ENCODE measurements around the gene EYA3. TPM values are rescaled to one million over a fixed set of nuclear protein-coding genes. Genes with fewer than 3 reads are reported as not detected.

The EYA3 gene
- total and polyA plus RNA-seq, 8 donors = 22.9 to 33.0 (median 29.1) TPM

DNA sequence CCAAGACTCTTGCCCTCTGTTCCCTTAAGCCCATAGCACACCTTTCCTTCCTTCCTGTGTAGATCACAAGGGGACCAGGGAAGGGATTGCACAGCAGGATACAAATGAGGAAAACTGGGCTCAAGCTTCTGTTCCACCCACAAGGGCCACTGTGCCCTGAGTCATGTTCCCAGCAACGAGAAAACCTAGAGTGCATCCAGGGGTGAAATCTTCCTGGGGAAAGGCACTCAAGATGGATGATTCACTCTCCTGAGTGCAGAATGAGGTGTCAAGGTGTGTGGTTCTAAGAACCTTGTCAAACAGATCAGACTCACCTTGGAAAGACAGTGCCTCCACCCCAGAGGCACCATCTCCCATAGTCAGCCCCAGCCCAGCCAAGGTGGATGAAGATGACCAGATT, 40.7 kb upstream of the EYA3 start:
- DNase-seq (no peak), ATAC-seq (peak; percentile 73)
- Histone ChIP-seq H3K9me3 (no peaks in the 10 kb centered on the region), H3K4me1 (peaks cover 0 to 52% of the 10 kb centered on the region in 2 donors), H3K4me3 (no peak overlapping the region), H3K36me3 (no peaks in the 10 kb centered on the region), H3K27ac (peak overlapping the region in 1 of 2 donors; percentile 93), H3K27me3 (no peaks in the 10 kb centered on the region)
- TF ChIP-seq, protein P1, sequence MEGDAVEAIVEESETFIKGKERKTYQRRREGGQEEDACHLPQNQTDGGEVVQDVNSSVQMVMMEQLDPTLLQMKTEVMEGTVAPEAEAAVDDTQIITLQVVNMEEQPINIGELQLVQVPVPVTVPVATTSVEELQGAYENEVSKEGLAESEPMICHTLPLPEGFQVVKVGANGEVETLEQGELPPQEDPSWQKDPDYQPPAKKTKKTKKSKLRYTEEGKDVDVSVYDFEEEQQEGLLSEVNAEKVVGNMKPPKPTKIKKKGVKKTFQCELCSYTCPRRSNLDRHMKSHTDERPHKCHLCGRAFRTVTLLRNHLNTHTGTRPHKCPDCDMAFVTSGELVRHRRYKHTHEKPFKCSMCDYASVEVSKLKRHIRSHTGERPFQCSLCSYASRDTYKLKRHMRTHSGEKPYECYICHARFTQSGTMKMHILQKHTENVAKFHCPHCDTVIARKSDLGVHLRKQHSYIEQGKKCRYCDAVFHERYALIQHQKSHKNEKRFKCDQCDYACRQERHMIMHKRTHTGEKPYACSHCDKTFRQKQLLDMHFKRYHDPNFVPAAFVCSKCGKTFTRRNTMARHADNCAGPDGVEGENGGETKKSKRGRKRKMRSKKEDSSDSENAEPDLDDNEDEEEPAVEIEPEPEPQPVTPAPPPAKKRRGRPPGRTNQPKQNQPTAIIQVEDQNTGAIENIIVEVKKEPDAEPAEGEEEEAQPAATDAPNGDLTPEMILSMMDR (IDR thresholded peaks at IDR 0.05) = no peak
- intact Hi-C loops (cut with DNase I) = no loop called here

- ATAC-seq (no peak), DNase-seq (no peak)
- peaks cover 7 to 58% of the 10 kb centered on the region in 2 donors for H3K4me1 ChIP-seq
- peak overlapping the region; percentile 53 to 93 for H3K27ac ChIP-seq
- H3K27me3 ChIP-seq = no peaks in the 10 kb centered on the region
- TF ChIP-seq, protein P1 (IDR thresholded peaks at IDR 0.05) = no peak
- H3K4me3 ChIP-seq = no peak overlapping the region
- intact Hi-C loops (cut with DNase I) = no loop called here
- no peaks in the 10 kb centered on the region for H3K36me3 ChIP-seq
- no peaks in the 10 kb centered on the region for H3K9me3 ChIP-seq
These were observed 39.3 kb upstream of the EYA3 start for GRCh38 chr1:28127617-28128257.

- ATAC-seq (no peak), DNase-seq (no peak)
- Histone ChIP-seq H3K9me3 (no peaks in the 10 kb centered on the region), H3K4me3 (peak overlapping the region in 1 of 2 donors; percentile 18), H3K27ac (peak overlapping the region; percentile 53 to 93), H3K4me1 (peaks cover 7 to 51% of the 10 kb centered on the region in 2 donors), H3K27me3 (no peaks in the 10 kb centered on the region), H3K36me3 (no peaks in the 10 kb centered on the region)
- intact Hi-C loops (cut with DNase I) = no loop called here
- TF ChIP-seq, protein P1 (IDR thresholded peaks at IDR 0.05) = no peak
These were observed 38.5 kb upstream of the EYA3 start for GRCh38 chr1:28126783-28127490.

DNA sequence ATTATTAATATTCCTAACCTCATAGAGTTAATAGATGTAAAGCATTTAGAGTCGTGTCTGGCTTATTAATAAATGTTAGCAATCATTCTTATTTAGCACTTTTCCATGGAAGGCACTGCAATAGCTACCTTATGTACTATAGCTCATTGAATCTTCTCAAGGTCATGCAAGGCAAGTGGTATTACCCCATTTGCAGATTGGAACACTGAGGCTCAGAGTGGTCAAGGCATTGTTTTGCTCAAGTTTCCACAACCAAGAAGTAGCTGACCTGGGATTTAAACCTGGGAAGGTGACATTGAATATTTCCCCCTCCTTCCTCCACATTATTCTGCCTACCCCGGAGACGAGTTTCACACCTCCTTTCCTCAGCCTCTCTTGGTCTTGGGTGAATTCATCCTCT, 37.8 kb upstream of the EYA3 start:
- H3K4me1 ChIP-seq = peaks cover 7 to 51% of the 10 kb centered on the region in 2 donors
- no peaks in the 10 kb centered on the region for H3K9me3 ChIP-seq
- DNase-seq (no peak), ATAC-seq (no peak)
- intact Hi-C loops (cut with DNase I) = no loop called here
- H3K36me3 ChIP-seq = no peaks in the 10 kb centered on the region
- TF ChIP-seq, protein P1 (IDR thresholded peaks at IDR 0.05) = no peak
- H3K27me3 ChIP-seq = no peaks in the 10 kb centered on the region
- H3K27ac ChIP-seq = peak overlapping the region; percentile 53 to 93
- H3K4me3 ChIP-seq = peak overlapping the region in 1 of 2 donors; percentile 18

DNA sequence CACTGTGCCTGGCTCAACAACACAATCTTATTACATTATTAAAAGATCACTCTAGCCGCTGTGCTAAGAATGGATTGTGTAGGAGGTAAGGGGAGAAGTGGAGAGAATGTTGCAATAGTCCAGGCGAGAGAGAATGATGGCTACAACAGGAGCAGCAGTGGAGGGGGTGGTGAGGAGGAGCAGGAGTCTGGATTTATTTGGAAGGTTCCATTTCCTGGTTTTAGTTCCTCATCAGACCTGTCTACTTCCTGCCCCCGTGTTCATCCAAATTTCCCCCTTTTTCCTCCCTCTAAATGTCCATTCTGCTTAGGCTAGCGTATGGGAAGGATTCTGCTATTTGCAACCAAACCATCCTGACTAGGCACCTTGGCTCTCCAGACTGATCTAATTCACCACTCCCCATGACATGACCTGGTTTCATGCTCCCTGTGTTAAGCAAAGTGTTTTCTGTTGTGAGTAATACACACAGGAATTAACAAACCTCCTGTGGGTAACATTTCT, 35.1 kb upstream of the EYA3 start:
- peak; percentile 77 for ATAC-seq
- Histone ChIP-seq H3K36me3 (no peaks in the 10 kb centered on the region), H3K4me3 (no peak overlapping the region), H3K4me1 (peaks cover 7 to 46% of the 10 kb centered on the region in 2 donors), H3K27me3 (no peaks in the 10 kb centered on the region), H3K27ac (peak overlapping the region; percentile 26 to 93), H3K9me3 (no peaks in the 10 kb centered on the region)
- intact Hi-C loops (cut with DNase I) = no loop called here
- DNase-seq = no peak
- TF ChIP-seq, protein P1 (IDR thresholded peaks at IDR 0.05) = no peak

Data from left lung (tissue), 10 donors.